GM12878 (cell line): ENCODE measurements around the gene PDE9A.

Source experiments
- BRCA1 ChIP-seq: IDR thresholded peaks from 2 replicates; pipeline ENCODE4 v1.6.1; 2011; ENCODE audit warnings: low read depth, low read length, improper control_type of control experiment
- EZH2 ChIP-seq: IDR thresholded peaks from 2 replicates; pipeline ENCODE4 v1.6.1; 2012; ENCODE audit warnings: low read depth, mild to moderate bottlenecking, control low read depth, inconsistent platforms, low read length, borderline replicate concordance; ENCODE audit not compliant: control insufficient read depth
- JUND ChIP-seq: IDR thresholded peaks from 2 replicates; pipeline ENCODE4 v1.6.1; 2012; ENCODE audit warnings: low read depth, mild to moderate bottlenecking, low read length, improper control_type of control experiment, moderate library complexity
- POLR2AphosphoS5 ChIP-seq: IDR thresholded peaks from 2 replicates; pipeline ENCODE4 v1.6.1; 2011; ENCODE audit warnings: mild to moderate bottlenecking, low read length, inconsistent platforms
- RELA ChIP-seq: fragments of 450-650 bp; IDR thresholded peaks from 2 replicates; pipeline ENCODE4 v1.8.0; 2014; ENCODE audit warnings: borderline replicate concordance; ENCODE audit not compliant: partially characterized antibody
- ZNF24 ChIP-seq: fragments of 450-650 bp; IDR thresholded peaks from 2 replicates; pipeline ENCODE4 v1.6.1; 2017; ENCODE audit warnings: antibody characterized with exemption, mild to moderate bottlenecking
- TF ChIP-seq, protein P1 (sequence below): fragments of 450-650 bp; IDR thresholded peaks from 2 replicates; pipeline ENCODE4 v1.6.1; 2014; ENCODE audit warnings: mild to moderate bottlenecking
- TF ChIP-seq, protein P2 (sequence below), 3 experiments: IDR thresholded peaks in 2 of 3; conservative IDR thresholded peaks in 1 of 3; 2 replicates each; pipeline ENCODE4 v1.5.1; 2011; ENCODE audit warnings: low read depth in 3 of 3, low read length in 3 of 3, mild to moderate bottlenecking in 3 of 3, control low read depth in 2 of 3, moderate library complexity in 2 of 3, inconsistent platforms in 1 of 3, mixed read lengths in 1 of 3; ENCODE audit not compliant: control insufficient read depth in 2 of 3, insufficient read depth in 1 of 3; ENCODE audit errors: extremely low read depth in 1 of 3
- TF ChIP-seq, protein P3 (sequence below): IDR thresholded peaks from 2 replicates; pipeline ENCODE4 v1.6.1; 2011; ENCODE audit warnings: low read depth, low read length, improper control_type of control experiment, borderline replicate concordance
- TF ChIP-seq, protein P4 (sequence below): IDR thresholded peaks from 2 replicates; pipeline ENCODE4 v1.6.1; 2012; ENCODE audit warnings: low read length, inconsistent platforms

DNA sequence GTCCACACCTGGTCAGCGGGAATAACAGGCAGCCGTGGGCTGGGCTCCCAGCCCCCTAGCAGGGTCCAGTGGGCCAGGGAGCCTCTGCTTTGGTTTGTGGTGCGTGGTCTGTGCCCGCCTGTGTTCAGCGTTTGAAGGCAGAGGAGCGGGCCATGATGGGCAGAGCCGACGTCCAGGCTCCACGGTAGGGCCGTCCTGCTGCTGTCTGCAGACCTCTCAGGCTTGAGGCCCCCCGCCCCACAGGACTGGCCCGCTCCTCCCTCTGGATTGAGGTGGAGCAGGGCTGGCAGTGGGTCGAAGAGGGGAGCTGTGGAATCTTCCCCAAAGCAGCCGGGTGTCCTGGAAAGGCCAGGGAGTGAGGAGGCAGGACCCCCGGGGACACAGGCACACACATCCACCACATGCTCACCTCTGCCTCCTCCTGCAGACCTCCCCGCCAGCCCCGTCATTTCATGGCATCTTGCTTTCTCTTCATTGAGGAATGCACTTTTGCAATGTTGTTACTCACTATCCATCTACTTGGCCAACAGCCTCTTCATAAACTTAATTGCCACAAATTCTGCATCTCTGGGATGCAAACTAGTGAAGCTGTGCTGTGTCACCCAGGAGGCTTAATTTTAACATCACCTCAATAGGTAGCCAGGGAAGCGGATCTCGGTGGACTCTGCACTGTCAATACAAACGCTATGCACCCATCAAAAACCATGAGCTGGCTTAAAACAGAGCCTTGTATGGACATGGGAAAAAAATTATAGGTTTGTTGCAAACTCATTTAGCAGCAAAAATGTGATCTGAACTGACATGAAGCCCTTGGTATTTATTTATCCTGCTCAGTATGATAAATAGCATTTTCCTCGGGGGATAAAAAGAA lies 85.9 kb downstream of the PDE9A start:
- TF ChIP-seq RELA = no peak
- TF ChIP-seq JUND = no peak
- TF ChIP-seq, protein P1, sequence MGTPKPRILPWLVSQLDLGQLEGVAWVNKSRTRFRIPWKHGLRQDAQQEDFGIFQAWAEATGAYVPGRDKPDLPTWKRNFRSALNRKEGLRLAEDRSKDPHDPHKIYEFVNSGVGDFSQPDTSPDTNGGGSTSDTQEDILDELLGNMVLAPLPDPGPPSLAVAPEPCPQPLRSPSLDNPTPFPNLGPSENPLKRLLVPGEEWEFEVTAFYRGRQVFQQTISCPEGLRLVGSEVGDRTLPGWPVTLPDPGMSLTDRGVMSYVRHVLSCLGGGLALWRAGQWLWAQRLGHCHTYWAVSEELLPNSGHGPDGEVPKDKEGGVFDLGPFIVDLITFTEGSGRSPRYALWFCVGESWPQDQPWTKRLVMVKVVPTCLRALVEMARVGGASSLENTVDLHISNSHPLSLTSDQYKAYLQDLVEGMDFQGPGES = no peak
- TF ChIP-seq, protein P2, sequence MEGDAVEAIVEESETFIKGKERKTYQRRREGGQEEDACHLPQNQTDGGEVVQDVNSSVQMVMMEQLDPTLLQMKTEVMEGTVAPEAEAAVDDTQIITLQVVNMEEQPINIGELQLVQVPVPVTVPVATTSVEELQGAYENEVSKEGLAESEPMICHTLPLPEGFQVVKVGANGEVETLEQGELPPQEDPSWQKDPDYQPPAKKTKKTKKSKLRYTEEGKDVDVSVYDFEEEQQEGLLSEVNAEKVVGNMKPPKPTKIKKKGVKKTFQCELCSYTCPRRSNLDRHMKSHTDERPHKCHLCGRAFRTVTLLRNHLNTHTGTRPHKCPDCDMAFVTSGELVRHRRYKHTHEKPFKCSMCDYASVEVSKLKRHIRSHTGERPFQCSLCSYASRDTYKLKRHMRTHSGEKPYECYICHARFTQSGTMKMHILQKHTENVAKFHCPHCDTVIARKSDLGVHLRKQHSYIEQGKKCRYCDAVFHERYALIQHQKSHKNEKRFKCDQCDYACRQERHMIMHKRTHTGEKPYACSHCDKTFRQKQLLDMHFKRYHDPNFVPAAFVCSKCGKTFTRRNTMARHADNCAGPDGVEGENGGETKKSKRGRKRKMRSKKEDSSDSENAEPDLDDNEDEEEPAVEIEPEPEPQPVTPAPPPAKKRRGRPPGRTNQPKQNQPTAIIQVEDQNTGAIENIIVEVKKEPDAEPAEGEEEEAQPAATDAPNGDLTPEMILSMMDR (IDR thresholded peaks at IDR 0.05 in 2 of 3, conservative IDR thresholded peaks at IDR 0.05 in 1 of 3; ENCODE audit: control insufficient read depth in 2 of 3, extremely low read depth in 1 of 3, insufficient read depth in 1 of 3, low read depth in 3 of 3, low read length in 3 of 3) = no peak
- TF ChIP-seq, protein P3, sequence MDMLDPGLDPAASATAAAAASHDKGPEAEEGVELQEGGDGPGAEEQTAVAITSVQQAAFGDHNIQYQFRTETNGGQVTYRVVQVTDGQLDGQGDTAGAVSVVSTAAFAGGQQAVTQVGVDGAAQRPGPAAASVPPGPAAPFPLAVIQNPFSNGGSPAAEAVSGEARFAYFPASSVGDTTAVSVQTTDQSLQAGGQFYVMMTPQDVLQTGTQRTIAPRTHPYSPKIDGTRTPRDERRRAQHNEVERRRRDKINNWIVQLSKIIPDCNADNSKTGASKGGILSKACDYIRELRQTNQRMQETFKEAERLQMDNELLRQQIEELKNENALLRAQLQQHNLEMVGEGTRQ = no peak
- TF ChIP-seq ZNF24 = no peak
- no peak for TF ChIP-seq BRCA1
- TF ChIP-seq POLR2AphosphoS5 = no peak
- TF ChIP-seq, protein P4, sequence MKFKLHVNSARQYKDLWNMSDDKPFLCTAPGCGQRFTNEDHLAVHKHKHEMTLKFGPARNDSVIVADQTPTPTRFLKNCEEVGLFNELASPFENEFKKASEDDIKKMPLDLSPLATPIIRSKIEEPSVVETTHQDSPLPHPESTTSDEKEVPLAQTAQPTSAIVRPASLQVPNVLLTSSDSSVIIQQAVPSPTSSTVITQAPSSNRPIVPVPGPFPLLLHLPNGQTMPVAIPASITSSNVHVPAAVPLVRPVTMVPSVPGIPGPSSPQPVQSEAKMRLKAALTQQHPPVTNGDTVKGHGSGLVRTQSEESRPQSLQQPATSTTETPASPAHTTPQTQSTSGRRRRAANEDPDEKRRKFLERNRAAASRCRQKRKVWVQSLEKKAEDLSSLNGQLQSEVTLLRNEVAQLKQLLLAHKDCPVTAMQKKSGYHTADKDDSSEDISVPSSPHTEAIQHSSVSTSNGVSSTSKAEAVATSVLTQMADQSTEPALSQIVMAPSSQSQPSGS = no peak
- TF ChIP-seq EZH2 = no peak
